Ovary (tissue), 9 donors: ENCODE data around the gene METTL6. TPM values are rescaled to one million over a fixed set of nuclear protein-coding genes. Genes with fewer than 3 reads are reported as not detected.

ENCODE experiments used
- DNase-seq, 5 donors: peaks; one replicate each; pipeline ENCODE4 v3.0.0-alpha.2; 2019 to 2020
- H3K27ac ChIP-seq, 2 donors: fragments of 200-600 bp; one replicate each; pipeline versions ENCODE4 v1.5.1 to v1.8.0; 2019 to 2022
- H3K27me3 ChIP-seq: fragments of 200-600 bp; one replicate; pipeline ENCODE4 v1.8.0; 2022
- H3K36me3 ChIP-seq: fragments of 200-600 bp; sonication (generic); one replicate; pipeline ENCODE4 v1.5.1; 2019
- H3K4me1 ChIP-seq: one replicate; pipeline ENCODE4 v1.8.1; 2013; ENCODE audit warnings: mild to moderate bottlenecking, moderate library complexity; ENCODE audit not compliant: insufficient read depth
- H3K4me3 ChIP-seq: fragments of 200-600 bp; sonication (generic); one replicate; pipeline ENCODE4 v1.5.1; 2017
- H3K9me3 ChIP-seq, 2 donors: fragments of 200-600 bp in 1 of 2; sonication (generic) in 1 of 2; one replicate each; pipeline versions ENCODE4 v1.5.1 to v1.8.1; 2013 to 2019; ENCODE audit warnings: mild to moderate bottlenecking in 1 of 2, moderate library complexity in 1 of 2
- CTCF ChIP-seq, 3 donors: fragments of 450-650 bp in 2 of 3; fragments of 200-600 bp in 1 of 3; IDR thresholded peaks; one replicate each; pipeline versions ENCODE4 v1.5.1 to v1.8.0; 2016 to 2022; ENCODE audit warnings: antibody characterized with exemption in 3 of 3, mild to moderate bottlenecking in 1 of 3
- EP300 ChIP-seq: sonication (generic); formaldehyde crosslinking; IDR thresholded peaks from one replicate; pipeline ENCODE4 v1.6.1; 2017; ENCODE audit warnings: antibody characterized with exemption
- POLR2A ChIP-seq: fragments of 450-650 bp; IDR thresholded peaks from one replicate; pipeline ENCODE4 v1.6.1; 2017; ENCODE audit warnings: antibody characterized with exemption, mild to moderate bottlenecking, moderate library complexity
- WGBS, 3 donors: extraction: QIAGEN DNeasy Blood & Tissue Kit in 1 of 3; methylation state at CpG; one replicate each; pipeline versions ENCODE4 v1.1.5 to v1.1.7; 2013 to 2017; 5-methylcytosine and 5-hydroxymethylcytosine counted together
- intact Hi-C, 4 donors: fragments of 100-400 bp; cut with DNase I; formaldehyde crosslinking; loops; one replicate each; pipeline versions ENCODE4 v1.11.0 to v1.15.1; 2022 to 2023
- polyA plus RNA-seq, 2 donors: library from polyadenylated mRNA; stranded (reverse); fragments of 200-250 nt in 1 of 2; fragments of 350-450 nt in 1 of 2; fragmentation: Illumina TruSeq in 1 of 2; extraction: RNeasy Lipid Tissue Mini Kit (QIAGEN cat#74804) in 1 of 2; gene quantifications; one replicate each; pipeline ENCODE4 v1.2.3, GENCODE V29; 2013 to 2014
- total RNA-seq, 7 donors: library from RNA; depleted of rRNA in 2 of 7; stranded (reverse); fragments of >200 nt in 2 of 7; fragmentation: NEBNext Ultra II Directional in 3 of 7; extraction: Animal tissue kit (Norgen Biotek cat#: 25700) in 3 of 7; gene quantifications; one replicate each; pipeline versions ENCODE4 v1.1.0 to v1.2.4, GENCODE V29; 2016 to 2023
- donor health status: DM: no; HTN: no; CAD: no; lungs with moderate emphysema.
- donor health status: DM: no; HTN: no; CAD: no.
- donor health status: Bipolar disorder and iron deficiency.
- donor health status: DM: yes; HTN: yes; CAD: no.
- donor health status: DM: no; HTN: no; CAD: no.
- donor health status: DM: yes; HTN: yes; CAD: no.

Gene METTL6
- total and polyA plus RNA-seq, 9 donors = 13.0 to 25.6 (median 21.7) TPM

DNA sequence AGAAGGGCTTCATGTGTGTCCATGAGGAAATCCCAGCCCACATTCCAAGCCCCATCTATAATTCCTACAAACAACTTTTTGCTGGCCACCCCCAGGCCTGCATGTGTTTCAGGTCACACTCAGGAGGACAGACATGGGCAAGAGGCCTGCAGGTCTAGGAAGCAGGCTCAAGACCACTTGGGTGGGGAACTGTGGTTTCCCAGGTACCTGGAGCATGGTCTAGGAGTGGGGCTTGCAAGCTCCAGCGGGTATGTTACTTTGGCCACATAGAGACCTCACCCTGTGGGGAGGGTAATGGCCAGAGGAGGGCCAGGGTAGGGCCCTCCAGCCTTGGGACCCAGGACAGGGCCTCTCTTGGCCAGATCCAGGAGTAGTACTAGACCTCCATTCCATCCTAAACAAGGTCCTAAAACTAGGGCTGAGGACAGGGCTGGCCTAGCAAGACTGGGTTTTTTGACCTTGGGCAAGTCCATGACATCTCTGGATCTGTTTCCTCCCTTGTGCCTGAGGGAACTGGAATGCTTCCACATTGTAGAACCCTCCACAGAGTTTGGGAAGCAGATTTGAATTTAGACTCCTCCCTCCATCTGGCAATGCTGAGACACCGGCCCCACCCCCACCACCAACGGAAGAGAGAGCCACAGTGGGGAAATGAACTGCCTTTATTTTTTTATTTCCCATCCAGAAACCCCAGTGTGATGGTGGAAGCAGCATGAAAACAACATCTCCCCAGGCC is 22.3 kb upstream of the METTL6 start:
- no peaks in the 10 kb centered on the region for H3K27me3 ChIP-seq
- no peaks in the 10 kb centered on the region for H3K9me3 ChIP-seq
- no peak overlapping the region for H3K27ac ChIP-seq
- intact Hi-C loops = no loop called here
- no peaks in the 10 kb centered on the region for H3K36me3 ChIP-seq
- H3K4me1 ChIP-seq = no peaks in the 10 kb centered on the region
- WGBS, 3 donors = 82 to 91% (median 88%) methylated on average over 3 of the region's 3 CpGs
- TF ChIP-seq POLR2A (no peak), CTCF (IDR thresholded peaks at IDR 0.05) (no peak), EP300 (no peak)
- no peak for DNase-seq
- no peak overlapping the region for H3K4me3 ChIP-seq

GRCh38 chr3:15443826-15444524 is 16.6 kb upstream of the METTL6 start:
- Histone ChIP-seq H3K36me3 (no peaks in the 10 kb centered on the region), H3K9me3 (no peaks in the 10 kb centered on the region), H3K4me1 (no peaks in the 10 kb centered on the region), H3K27ac (no peak overlapping the region), H3K4me3 (no peak overlapping the region), H3K27me3 (no peaks in the 10 kb centered on the region)
- intact Hi-C loops = no loop called here
- WGBS, 3 donors = 72 to 83% (median 76%) methylated on average over 4 of the region's 4 CpGs
- no peak for DNase-seq
- no peak for TF ChIP-seq CTCF (IDR thresholded peaks at IDR 0.05)
- no peak for TF ChIP-seq POLR2A
- no peak for TF ChIP-seq EP300

- WGBS, 3 donors = 63 to 77% (median 70%) methylated on average over 4 of the region's 4 CpGs
- DNase-seq = no peak
- no peaks in the 10 kb centered on the region for H3K4me1 ChIP-seq
- no peaks in the 10 kb centered on the region for H3K36me3 ChIP-seq
- intact Hi-C loops = no loop called here
- H3K9me3 ChIP-seq = no peaks in the 10 kb centered on the region
- no peak overlapping the region for H3K27ac ChIP-seq
- H3K27me3 ChIP-seq = no peaks in the 10 kb centered on the region
- TF ChIP-seq POLR2A = no peak
- TF ChIP-seq EP300 = no peak
- no peak for TF ChIP-seq CTCF (IDR thresholded peaks at IDR 0.05)
- no peak overlapping the region for H3K4me3 ChIP-seq
Observed at GRCh38 chr3:15440891-15441290, 13.5 kb upstream of the METTL6 start.

DNA sequence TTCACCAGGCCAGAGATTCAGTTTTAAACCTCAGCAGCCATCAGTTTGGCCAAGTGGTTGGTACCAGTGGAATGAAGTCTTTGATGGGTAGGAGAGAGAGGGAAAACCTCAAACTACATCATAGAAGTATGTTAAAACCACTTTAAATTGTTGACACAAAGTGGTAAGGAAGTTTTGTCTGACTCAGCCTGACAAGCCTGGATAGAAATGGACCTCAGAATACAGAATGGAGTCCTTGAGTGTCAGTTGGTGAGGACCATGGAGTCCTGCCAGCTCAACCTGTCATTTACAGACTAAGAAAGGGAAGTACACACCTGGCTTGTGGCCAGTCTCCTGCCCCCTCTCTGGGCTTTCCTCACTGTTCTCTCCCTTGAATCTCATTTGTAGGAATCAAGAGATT is 12.1 kb upstream of the METTL6 start:
- Histone ChIP-seq H3K4me3 (no peak overlapping the region), H3K36me3 (no peaks in the 10 kb centered on the region), H3K9me3 (no peaks in the 10 kb centered on the region), H3K4me1 (no peaks in the 10 kb centered on the region), H3K27me3 (no peaks in the 10 kb centered on the region), H3K27ac (no peak overlapping the region)
- no peak for TF ChIP-seq EP300
- TF ChIP-seq POLR2A = no peak
- no peak for TF ChIP-seq CTCF (IDR thresholded peaks at IDR 0.05)
- DNase-seq = no peak
- intact Hi-C loops = loop anchor here in 1 of 4 donors (10.0 kb wide), 1 partner anchor 125 kb away; no protein-coding TSS in a partner anchor
